ENCODE data around the gene TUBGCP6. TPM values are rescaled to one million over a fixed set of nuclear protein-coding genes. Genes with fewer than 3 reads are reported as not detected.
A peak's percentile ranks its signal among the peaks of the same experiment; 100 is the strongest.

Gene TUBGCP6
- total RNA-seq, 2 donors from 2014 or later = 20.4 to 22.0 TPM

- peak; percentile 51 to 65 for ATAC-seq
- intact Hi-C loops (cut with DNase I) = no loop called here
- DNase-seq = peak; percentile 72
These were observed 23.0 kb upstream of the TUBGCP6 start for GRCh38 chr22:50267591-50268390.

- DNase-seq (no peak), ATAC-seq (no peak)
- intact Hi-C loops (cut with DNase I) = no loop called here
These were observed 22.2 kb upstream of the TUBGCP6 start for GRCh38 chr22:50266994-50267393.

GRCh38 chr22:50264946-50265669 is 20.3 kb upstream of the TUBGCP6 start:
- intact Hi-C loops (cut with DNase I) = no loop called here
- no peak for ATAC-seq
- DNase-seq = no peak

GRCh38 chr22:50264104-50264745 is 19.4 kb upstream of the TUBGCP6 start:
- intact Hi-C loops (cut with DNase I) = no loop called here
- no peak for ATAC-seq
- no peak for DNase-seq

GRCh38 chr22:50262973-50263617 is 18.3 kb upstream of the TUBGCP6 start:
- no peak for DNase-seq
- intact Hi-C loops (cut with DNase I) = no loop called here
- ATAC-seq = no peak

- ATAC-seq = no peak
- intact Hi-C loops (cut with DNase I) = no loop called here
- no peak for DNase-seq
These were observed 17.7 kb upstream of the TUBGCP6 start for GRCh38 chr22:50262460-50262911.

- DNase-seq (peak; percentile 67), ATAC-seq (peak; percentile 32 to 64)
- intact Hi-C loops (cut with DNase I) = no loop called here
These were observed 17.0 kb upstream of the TUBGCP6 start, which contains the start of gene MAPK12 for GRCh38 chr22:50261615-50262459. Gene MAPK12 (minus strand): TSS chr22:50261683. CDS start chr22:50261509, 174 bp downstream.

GRCh38 chr22:50260801-50261614 is 16.2 kb upstream of the TUBGCP6 start:
- peak; percentile 13 to 25 for ATAC-seq
- intact Hi-C loops (cut with DNase I) = no loop called here
- DNase-seq = peak; percentile 67

GRCh38 chr22:50260434-50260800 is 15.6 kb upstream of the TUBGCP6 start:
- intact Hi-C loops (cut with DNase I) = no loop called here
- ATAC-seq (no peak), DNase-seq (no peak)

GRCh38 chr22:50259302-50259701 is 14.5 kb upstream of the TUBGCP6 start:
- ATAC-seq (no peak), DNase-seq (no peak)
- intact Hi-C loops (cut with DNase I) = no loop called here

- ATAC-seq = peak; percentile 54 to 60
- no peak for DNase-seq
- intact Hi-C loops (cut with DNase I) = no loop called here
These were observed 13.8 kb upstream of the TUBGCP6 start for GRCh38 chr22:50258361-50259292.

- ATAC-seq (no peak), DNase-seq (no peak)
- intact Hi-C loops (cut with DNase I) = no loop called here
These were observed 12.9 kb upstream of the TUBGCP6 start for GRCh38 chr22:50257451-50258360.

GRCh38 chr22:50257041-50257440 is 12.2 kb upstream of the TUBGCP6 start:
- DNase-seq = no peak
- intact Hi-C loops (cut with DNase I) = no loop called here

GRCh38 chr22:50256258-50256862 is 11.5 kb upstream of the TUBGCP6 start:
- DNase-seq = no peak
- intact Hi-C loops (cut with DNase I) = no loop called here
- no peak for ATAC-seq

More at GRCh38 chr22:50257041-50257440, 12.2 kb upstream of the TUBGCP6 start:
- ATAC-seq = no peak

GRCh38 chr22:50255607-50256006 is 10.8 kb upstream of the TUBGCP6 start:
- ATAC-seq (no peak), DNase-seq (no peak)
- intact Hi-C loops (cut with DNase I) = no loop called here

Data from left cardiac atrium (tissue), 4 donors.